NCI-H2227 (cell line): ENCODE measurements around the gene CACNB2.
"Not testable (repeated sequence)": the region's sequence is repeated elsewhere in the genome, so short reads cannot be mapped to it uniquely, and the experiment has no call there.

ENCODE experiments used
- DNase-seq: peaks from one replicate; lab custom pipeline; 2025; ENCODE audit not compliant: unreplicated experiment; lab: John Stamatoyannopoulos, UW

The CACNB2 gene

GRCh38 chr10:18144928-18145327 lies 4.7 kb downstream of the CACNB2 start:
- no peak for DNase-seq

- no peak for DNase-seq
Observed at GRCh38 chr10:18145652-18146051, 5.4 kb downstream of the CACNB2 start.

- DNase-seq: no peak
Observed at GRCh38 chr10:18149196-18149800, 9.1 kb downstream of the CACNB2 start.

- DNase-seq: no peak
Observed at GRCh38 chr10:18151356-18151890, 11.2 kb downstream of the CACNB2 start.

GRCh38 chr10:18153381-18153780 lies 13.2 kb downstream of the CACNB2 start:
- not testable (repeated sequence) for DNase-seq

DNA sequence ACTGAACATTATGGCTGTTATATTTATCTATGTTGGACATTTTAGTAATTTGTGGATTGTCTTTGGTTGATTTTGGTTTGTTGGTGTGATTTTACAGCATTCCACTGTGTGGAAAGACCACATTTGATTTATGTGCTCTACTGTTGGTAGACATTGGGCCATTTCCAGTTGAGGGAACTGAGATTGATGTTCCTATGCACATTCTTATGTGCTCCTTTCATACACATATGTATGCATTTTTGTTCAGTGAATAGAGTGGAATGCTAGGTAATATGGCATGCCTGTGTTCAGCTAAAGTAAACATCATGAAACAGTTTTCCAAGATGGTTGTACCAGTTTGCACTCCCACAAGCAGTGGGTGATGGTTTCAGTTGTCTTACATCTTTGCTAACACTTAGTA lies 15.1 kb downstream of the CACNB2 start:
- DNase-seq: no peak

DNA sequence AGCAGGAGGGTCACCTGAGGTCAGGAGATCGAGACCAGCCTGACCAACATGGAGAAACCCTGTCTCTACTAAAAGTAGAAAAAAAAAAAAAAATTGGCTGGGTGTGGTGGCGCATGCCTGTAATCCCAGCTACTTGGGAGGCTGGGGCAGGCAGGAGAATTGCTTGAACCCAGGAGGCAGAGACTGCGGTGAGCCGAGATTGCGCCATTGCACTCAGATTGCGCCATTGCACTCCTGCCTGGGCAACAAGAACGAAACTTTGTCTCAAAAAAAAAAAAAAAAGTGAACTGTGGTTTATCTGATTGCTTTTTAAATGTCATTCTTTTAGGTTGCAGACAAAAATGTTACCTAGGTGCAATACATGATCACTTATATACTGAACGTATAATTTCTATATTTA lies 16.6 kb downstream of the CACNB2 start:
- not testable (repeated sequence) for DNase-seq

- DNase-seq: no peak
Observed at GRCh38 chr10:18157881-18158280, 17.7 kb downstream of the CACNB2 start.

- no peak for DNase-seq
Observed at GRCh38 chr10:18158773-18159265, 18.6 kb downstream of the CACNB2 start.

DNA sequence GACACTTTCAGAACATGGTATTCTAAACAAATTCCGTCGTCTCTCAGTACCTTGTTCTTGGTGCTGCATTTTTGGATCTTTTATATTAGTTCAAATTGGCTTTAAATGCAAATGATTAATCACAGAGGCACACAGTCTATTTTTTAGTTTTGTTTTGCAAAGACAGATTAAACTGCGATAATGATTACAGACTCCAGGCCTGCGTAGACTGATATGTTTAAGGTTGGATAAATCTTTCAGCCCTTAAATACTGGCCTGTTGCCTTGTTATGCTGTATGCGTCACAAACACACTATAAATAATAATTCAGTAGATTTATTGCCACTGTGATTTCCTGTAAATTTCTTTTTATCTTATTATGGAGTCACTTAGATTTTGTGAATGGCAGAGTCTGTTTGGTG lies 19.3 kb downstream of the CACNB2 start:
- DNase-seq: no peak

GRCh38 chr10:18162021-18162627 lies 21.9 kb downstream of the CACNB2 start:
- no peak for DNase-seq

- no peak for DNase-seq
Observed at GRCh38 chr10:18164093-18164492, 23.9 kb downstream of the CACNB2 start.

DNA sequence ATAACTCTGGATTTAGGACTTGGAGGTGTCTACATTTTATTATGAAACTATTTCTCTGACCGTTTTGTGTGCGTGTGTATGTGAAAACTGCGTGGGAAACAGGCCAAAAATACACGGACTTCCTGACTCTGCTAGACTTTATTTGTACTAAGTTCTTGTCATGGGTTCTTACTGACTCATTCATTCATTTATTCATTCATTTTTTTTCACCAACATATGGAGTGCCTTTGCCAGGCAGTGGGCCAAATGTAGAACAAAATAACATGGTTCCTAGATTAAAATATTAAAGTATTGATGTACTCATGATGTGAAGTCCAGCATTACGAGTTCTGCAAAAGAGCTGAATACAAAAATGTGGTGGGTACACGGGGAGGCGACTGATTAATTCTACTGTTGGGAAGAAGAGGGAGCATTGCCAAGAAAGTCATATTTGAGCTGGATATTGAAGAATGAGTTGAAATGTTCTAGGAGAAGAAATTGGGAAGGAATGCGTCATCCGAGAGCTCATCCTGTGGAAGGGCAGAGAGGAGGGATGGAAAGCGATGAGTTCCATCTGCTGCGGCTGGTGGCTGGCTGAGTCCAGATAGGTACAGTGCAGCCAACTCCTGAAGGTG lies 24.6 kb downstream of the CACNB2 start:
- no peak for DNase-seq

- no peak for DNase-seq
Observed at GRCh38 chr10:18178854-18179483, 38.7 kb downstream of the CACNB2 start.

- DNase-seq: no peak
Observed at GRCh38 chr10:18179891-18180290, 39.7 kb downstream of the CACNB2 start.

DNA sequence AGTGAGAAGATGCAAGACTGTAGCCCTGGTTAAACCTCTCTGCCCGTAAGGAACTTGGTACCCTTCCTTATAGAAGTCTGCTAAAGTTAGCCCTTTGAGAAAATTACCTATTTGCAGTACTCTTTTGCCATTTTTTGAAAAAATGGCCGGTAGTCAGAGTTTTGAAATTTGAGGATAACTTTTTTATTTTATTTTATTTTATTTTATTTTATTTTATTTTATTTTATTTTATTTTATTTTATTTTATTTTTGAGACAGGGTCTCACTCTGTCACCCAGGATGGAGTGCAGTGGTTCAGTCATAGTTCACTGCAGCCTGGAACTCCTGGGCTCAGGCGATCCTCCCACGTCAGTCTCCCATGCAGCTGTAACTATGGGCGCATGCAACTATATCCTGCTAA lies 41.2 kb downstream of the CACNB2 start:
- not testable (repeated sequence) for DNase-seq

- no peak for DNase-seq
Observed at GRCh38 chr10:18185621-18186020, 45.4 kb downstream of the CACNB2 start.

DNA sequence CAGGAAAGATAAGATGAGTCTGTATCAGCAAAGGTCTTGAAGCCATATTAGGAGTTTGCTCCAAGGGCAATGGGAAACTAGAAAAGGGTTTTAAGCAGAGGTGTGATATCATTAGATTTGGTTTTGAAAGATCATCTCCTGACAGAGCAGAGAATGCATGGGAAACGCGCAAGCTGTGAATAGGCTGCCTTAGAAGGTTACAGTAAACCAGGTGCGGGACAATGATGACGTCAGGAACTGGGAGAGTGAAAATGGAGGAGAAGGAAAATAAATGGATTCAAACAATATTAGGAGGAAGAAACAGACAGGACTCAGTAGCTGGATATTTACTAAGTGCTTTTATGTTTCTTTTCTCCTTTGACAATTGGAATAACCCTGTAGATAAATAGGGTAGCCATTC lies 50.6 kb downstream of the CACNB2 start:
- no peak for DNase-seq

DNA sequence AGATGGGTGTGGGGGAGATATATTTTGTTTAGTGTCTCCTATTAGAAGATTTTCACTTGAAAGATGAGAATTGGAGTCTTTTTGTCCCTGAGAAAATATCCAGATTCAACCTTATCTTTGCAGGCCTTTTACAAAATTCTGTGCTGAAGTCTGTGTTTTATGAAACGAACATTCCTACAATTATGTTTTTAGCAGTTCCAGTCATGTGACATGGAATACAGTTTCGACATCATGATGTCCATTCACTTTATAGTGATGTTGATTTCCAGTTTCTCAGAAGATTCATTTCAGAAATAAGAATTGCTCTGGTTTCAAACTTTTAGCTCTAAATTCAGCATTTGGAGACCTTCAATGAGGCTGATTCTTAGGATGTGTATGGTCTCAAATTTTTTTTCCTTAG lies 54.4 kb downstream of the CACNB2 start:
- no peak for DNase-seq

DNA sequence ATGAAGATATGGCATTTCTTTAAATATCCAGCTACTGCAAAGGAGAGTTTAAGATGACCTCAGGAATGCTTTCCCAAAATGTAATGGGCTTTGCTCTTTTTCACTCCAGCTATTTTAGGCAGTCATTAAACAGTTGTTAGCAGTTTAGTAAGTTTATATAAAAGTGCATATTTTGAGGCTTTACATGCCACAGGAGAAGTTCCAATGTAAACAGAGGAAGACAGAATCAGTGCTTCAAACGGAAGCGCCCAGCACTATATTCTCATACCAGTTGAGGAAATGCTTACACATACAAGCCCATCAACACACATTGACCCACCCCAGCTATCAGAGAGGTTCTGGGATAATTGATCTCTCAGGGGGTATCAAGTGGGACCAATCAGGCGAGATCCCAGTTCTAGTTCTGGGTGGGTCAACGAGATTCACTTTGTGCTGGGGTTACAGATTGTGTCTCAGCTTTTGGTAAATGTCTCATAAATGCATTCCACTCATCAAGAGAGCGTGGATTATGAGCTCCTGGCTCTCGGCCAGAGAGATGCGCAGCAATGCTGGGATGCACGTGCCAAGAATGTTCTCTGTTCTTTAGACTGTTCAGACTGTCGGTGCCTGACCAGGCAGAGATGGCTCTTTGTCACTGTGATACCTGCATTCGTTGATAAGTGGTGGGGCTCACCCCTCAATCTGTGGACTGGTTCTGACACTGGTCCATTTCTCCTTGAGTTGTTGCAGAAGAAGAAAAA lies 55.0 kb downstream of the CACNB2 start:
- no peak for DNase-seq
